H1 (cell line): ENCODE measurements around the gene PRKCZ. TPM values are rescaled to one million over a fixed set of nuclear protein-coding genes. Genes with fewer than 3 reads are reported as not detected.

Source experiments
- CTCF ChIA-PET: fragments of 300-600 bp; sonication (Branson Sonifier 250); formaldehyde crosslinking; loops from one replicate; lab custom pipeline; 2021; ENCODE audit not compliant: partially characterized antibody; lab: Charles Lee
- POLR2A ChIA-PET: fragments of 300-600 bp; sonication (Branson Sonifier 250); formaldehyde crosslinking; loops from one replicate; lab custom pipeline; 2021; ENCODE audit warnings: inconsistent platforms; ENCODE audit not compliant: partially characterized antibody; lab: Charles Lee
- DNase-seq, 2 experiments: peaks; one replicate each; pipeline versions ENCODE4 v3.0.0 to v3.0.0-alpha.2; 2010 to 2022; ENCODE audit warnings: low spot score in 2 of 2, low read depth in 1 of 2, mixed read lengths in 1 of 2
- FAIRE-seq: peaks from 2 replicates; lab custom pipeline; 2011; peaks lifted over from hg19 to GRCh38; lab: Jason Lieb, UNC
- H2AFZ ChIP-seq: 2 replicates; pipeline ENCODE4 v1.8.1; 2012; ENCODE audit warnings: low read length, inconsistent platforms
- H2AK5ac ChIP-seq: 2 replicates; pipeline ENCODE4 v1.6.1; 2013; ENCODE audit warnings: low read depth, low read length
- H2BK120ac ChIP-seq: replicated peaks from 2 replicates; pipeline ENCODE3; 2013; ENCODE audit warnings: low read depth, low read length, inconsistent platforms
- H2BK12ac ChIP-seq: 2 replicates; pipeline ENCODE4 v1.6.1; 2013; ENCODE audit warnings: low read depth, low read length
- H2BK15ac ChIP-seq: 2 replicates; pipeline ENCODE4 v1.6.1; 2013; ENCODE audit warnings: low read length
- H2BK20ac ChIP-seq: 2 replicates; pipeline ENCODE4 v1.6.1; 2013; ENCODE audit warnings: low read length
- H2BK5ac ChIP-seq: 2 replicates; pipeline ENCODE4 v1.6.1; 2013; ENCODE audit warnings: low read depth, low read length
- H3K14ac ChIP-seq: 2 replicates; pipeline ENCODE4 v1.6.1; 2013; ENCODE audit warnings: inconsistent platforms; ENCODE audit not compliant: insufficient read length
- H3K18ac ChIP-seq: 2 replicates; pipeline ENCODE4 v1.6.1; 2013; ENCODE audit warnings: low read length; ENCODE audit errors: extremely low read depth
- H3K23ac ChIP-seq: 2 replicates; pipeline ENCODE4 v1.6.1; 2013; ENCODE audit warnings: inconsistent platforms; ENCODE audit not compliant: insufficient read length
- H3K23me2 ChIP-seq: 2 replicates; pipeline ENCODE4 v1.6.1; 2013; ENCODE audit warnings: low read depth, low read length
- H3K27ac ChIP-seq: 2 replicates; pipeline ENCODE4 v1.6.1; 2011; ENCODE audit warnings: low read depth, low read length, inconsistent platforms
- H3K27me3 ChIP-seq, 4 experiments: replicated peaks in 1 of 4; 1 replicate in 1 of 4; 2 replicates in 3 of 4; pipeline versions ENCODE4 v1.6.1 to v1.8.1; 2011 to 2013; ENCODE audit warnings: low read length in 3 of 4, mild to moderate bottlenecking in 3 of 4, inconsistent platforms in 2 of 4, mixed read lengths in 2 of 4, moderate library complexity in 1 of 4; ENCODE audit not compliant: control insufficient read depth in 3 of 4, insufficient read depth in 3 of 4; ENCODE audit errors: extremely low read depth in 1 of 4
- H3K36me3 ChIP-seq, 4 experiments: 2 replicates each; pipeline versions ENCODE4 v1.6.1 to v1.8.1; 2011 to 2013; ENCODE audit warnings: mild to moderate bottlenecking in 4 of 4, low read length in 3 of 4, moderate library complexity in 2 of 4, control low read depth in 1 of 4, inconsistent platforms in 1 of 4; ENCODE audit not compliant: insufficient read depth in 4 of 4, control insufficient read depth in 2 of 4
- H3K4ac ChIP-seq: replicated peaks from 2 replicates; pipeline ENCODE3; 2013; ENCODE audit warnings: low read length, low read depth, mixed read lengths, inconsistent platforms; ENCODE audit not compliant: insufficient read length
- H3K4me1 ChIP-seq, 4 experiments: replicated peaks in 1 of 4; 1 replicate in 1 of 4; 2 replicates in 3 of 4; pipeline versions ENCODE4 v1.6.1 to v1.8.1; 2011 to 2013; ENCODE audit warnings: low read length in 3 of 4, inconsistent platforms in 2 of 4, mixed read lengths in 1 of 4; ENCODE audit not compliant: insufficient read depth in 4 of 4, control insufficient read depth in 3 of 4
- H3K4me2 ChIP-seq, 2 experiments: 2 replicates each; pipeline versions ENCODE4 v1.6.1 to v1.8.1; 2011 to 2013; ENCODE audit warnings: low read depth in 2 of 2, low read length in 2 of 2, control low read depth in 1 of 2, inconsistent platforms in 1 of 2, mild to moderate bottlenecking in 1 of 2; ENCODE audit not compliant: insufficient read depth in 1 of 2
- H3K4me3 ChIP-seq, 4 experiments: fragments of 200-600, 300-600 bp in 1 of 4; sonication (generic), shearing (Covaris generic), sonication (Bioruptor Twin) in 1 of 4; 2 replicates each; pipeline versions ENCODE4 v1.5.1 to v1.8.1; 2011 to 2016; ENCODE audit warnings: low read length in 4 of 4, low read depth in 3 of 4, control low read depth in 2 of 4, inconsistent platforms in 2 of 4, mild to moderate bottlenecking in 2 of 4, mixed read lengths in 1 of 4, moderate library complexity in 1 of 4; ENCODE audit not compliant: insufficient read depth in 2 of 4; ENCODE audit errors: extremely low read depth in 1 of 4
- H3K56ac ChIP-seq: replicated peaks from 2 replicates; pipeline ENCODE3; 2013; ENCODE audit warnings: low read depth, mild to moderate bottlenecking, mixed read lengths, low read length, inconsistent platforms; ENCODE audit not compliant: insufficient read length
- H3K79me1 ChIP-seq: 2 replicates; pipeline ENCODE4 v1.6.1; 2013; ENCODE audit warnings: low read depth, low read length, control low read depth
- H3K79me2 ChIP-seq, 2 experiments: 2 replicates each; pipeline versions ENCODE4 v1.6.1 to v1.8.1; 2012 to 2013; ENCODE audit warnings: low read length in 2 of 2, mild to moderate bottlenecking in 2 of 2, inconsistent platforms in 1 of 2; ENCODE audit not compliant: insufficient read depth in 2 of 2, control insufficient read depth in 1 of 2
- H3K9ac ChIP-seq, 4 experiments: replicated peaks in 1 of 4; 1 replicate in 1 of 4; 2 replicates in 3 of 4; pipeline versions ENCODE4 v1.6.1 to v1.8.1; 2011 to 2013; ENCODE audit warnings: low read depth in 3 of 4, low read length in 3 of 4, control low read depth in 2 of 4, mild to moderate bottlenecking in 2 of 4, moderate library complexity in 2 of 4, inconsistent platforms in 1 of 4; ENCODE audit errors: extremely low read depth in 1 of 4
- H3K9me3 ChIP-seq, 2 experiments: 2 replicates each; pipeline versions ENCODE4 v1.6.1 to v1.8.1; 2012 to 2013; ENCODE audit warnings: mild to moderate bottlenecking in 2 of 2, moderate library complexity in 2 of 2, control low read depth in 1 of 2, inconsistent platforms in 1 of 2, low read depth in 1 of 2, low read length in 1 of 2, mixed read lengths in 1 of 2; ENCODE audit not compliant: insufficient read depth in 2 of 2
- H4K20me1 ChIP-seq, 2 experiments: replicated peaks in 1 of 2; 2 replicates each; pipeline versions ENCODE3 to v1.8.1; 2011 to 2013; ENCODE audit warnings: inconsistent platforms in 2 of 2, low read length in 2 of 2, mild to moderate bottlenecking in 1 of 2; ENCODE audit not compliant: insufficient read depth in 2 of 2, control insufficient read depth in 1 of 2
- H4K5ac ChIP-seq: 2 replicates; pipeline ENCODE4 v1.6.1; 2013; ENCODE audit warnings: low read length, low read depth, mixed read lengths, inconsistent platforms; ENCODE audit not compliant: insufficient read length
- H4K8ac ChIP-seq: 2 replicates; pipeline ENCODE4 v1.8.0; 2013; ENCODE audit warnings: mild to moderate bottlenecking, moderate library complexity, low read length, inconsistent platforms; ENCODE audit not compliant: insufficient read depth; ENCODE audit errors: extremely low read depth
- H4K91ac ChIP-seq: replicated peaks from 2 replicates; pipeline ENCODE3; 2013; ENCODE audit warnings: low read length, mixed read lengths, inconsistent platforms; ENCODE audit not compliant: insufficient read length
- ASH2L ChIP-seq: fragments of 200-600, 300-600 bp; sonication (generic); IDR thresholded peaks from one replicate; pipeline ENCODE4 v1.7.1; 2017; ENCODE audit warnings: low read length
- BRCA1 ChIP-seq: IDR thresholded peaks from 2 replicates; pipeline ENCODE4 v1.6.1; 2012; ENCODE audit warnings: low read depth, low read length, improper control_type of control experiment
- CHD1 ChIP-seq: IDR thresholded peaks from 2 replicates; pipeline ENCODE4 v1.6.1; 2012; ENCODE audit warnings: low read depth, low read length, improper control_type of control experiment
- EP300 ChIP-seq, 2 experiments: IDR thresholded peaks; 1 replicate in 1 of 2; 2 replicates in 1 of 2; pipeline ENCODE4 v1.6.1; 2011 to 2012; ENCODE audit warnings: low read depth in 2 of 2, low read length in 2 of 2, mild to moderate bottlenecking in 2 of 2, borderline replicate concordance in 1 of 2, inconsistent platforms in 1 of 2, moderate library complexity in 1 of 2
- HDAC6 ChIP-seq: IDR thresholded peaks from one replicate; pipeline ENCODE4 v1.7.1; 2012; ENCODE audit warnings: low read depth, mild to moderate bottlenecking, inconsistent platforms, low read length, moderate library complexity
- KDM4A ChIP-seq: IDR thresholded peaks from one replicate; pipeline ENCODE4 v1.7.1; 2012; ENCODE audit warnings: low read depth, mild to moderate bottlenecking, moderate library complexity, low read length, inconsistent platforms; ENCODE audit not compliant: severe bottlenecking
- KDM5A ChIP-seq: fragments of 200-600 bp; IDR thresholded peaks from 2 replicates; pipeline ENCODE4 v1.7.1; 2012; ENCODE audit warnings: mild to moderate bottlenecking, low read length, inconsistent platforms, mixed read lengths
- NRF1 ChIP-seq: IDR thresholded peaks from 2 replicates; pipeline ENCODE4 v1.6.1; 2011; ENCODE audit warnings: mild to moderate bottlenecking, low read depth, low read length, improper control_type of control experiment
- POU5F1 ChIP-seq: IDR thresholded peaks from 2 replicates; pipeline ENCODE4 v1.6.1; 2011; ENCODE audit warnings: low read depth, mild to moderate bottlenecking, low read length, moderate library complexity
- RFX5 ChIP-seq: IDR thresholded peaks from 2 replicates; pipeline ENCODE4 v1.6.1; 2011; ENCODE audit warnings: low read depth, low read length, improper control_type of control experiment, borderline replicate concordance
- SP4 ChIP-seq: IDR thresholded peaks from 2 replicates; pipeline ENCODE4 v1.6.1; 2012; ENCODE audit warnings: low read length, inconsistent platforms
- SRF ChIP-seq: IDR thresholded peaks from 2 replicates; pipeline ENCODE4 v1.6.1; 2011; ENCODE audit warnings: mild to moderate bottlenecking, low read depth, low read length, moderate library complexity
- YY1 ChIP-seq: IDR thresholded peaks from 2 replicates; pipeline ENCODE4 v1.6.1; 2011; ENCODE audit warnings: low read depth, mild to moderate bottlenecking, low read length
- ZNF274 ChIP-seq: IDR thresholded peaks from 2 replicates; pipeline ENCODE4 v1.7.0; 2012; ENCODE audit warnings: low read length, borderline replicate concordance; ENCODE audit errors: extremely low read depth
- WGBS, 2 experiments: shearing (Covaris generic) in 1 of 2; methylation state at CpG; one replicate each; pipeline versions ENCODE4 v1.1.6 to v1.1.7; 2013 to 2015; ENCODE audit warnings: low lambda C conversion rate in 2 of 2, mixed read lengths in 2 of 2, inconsistent platforms in 1 of 2, low coverage in 1 of 2, missing lambda C conversion rate in 1 of 2; ENCODE audit not compliant: insufficient replicate concordance in 2 of 2, insufficient coverage in 1 of 2, insufficient read length in 1 of 2; ENCODE audit errors: extremely low coverage in 1 of 2, missing lambda C conversion rate in 1 of 2; 5-methylcytosine and 5-hydroxymethylcytosine counted together
- polyA plus RNA-seq, 7 experiments: library from polyadenylated mRNA; depleted of rRNA in 3 of 7; stranded (reverse) in 5 of 7; unstranded in 2 of 7; fragments of >200 nt in 5 of 7; fragments of 200-250 nt in 2 of 7; gene quantifications; 1 replicate in 5 of 7; 2 replicates in 1 of 7; 4 replicates in 1 of 7; pipeline versions ENCODE4 v1.2.1 to v1.2.3, GENCODE V29; 2011 to 2013; ENCODE audit warnings: missing spikeins in 2 of 7, mixed read lengths in 2 of 7
- total RNA-seq: library from RNA; stranded (reverse); fragmentation: NEBNext Ultra II Directional; extraction: Animal tissue kit (Norgen Biotek cat#: 25700); gene quantifications from 2 replicates; pipeline ENCODE4 v1.2.1, GENCODE V29; 2021
- TF ChIP-seq, protein P1 (sequence below): IDR thresholded peaks from 2 replicates; pipeline ENCODE4 v1.6.1; 2011; ENCODE audit warnings: low read depth, mild to moderate bottlenecking, low read length; ENCODE audit not compliant: insufficient read depth

The PRKCZ gene
- total and polyA plus RNA-seq, 2 of the 8 experiments (the other 6 are each of a cell fraction or from before 2014, with no cell fraction given): 37.4 to 45.1 TPM

DNA sequence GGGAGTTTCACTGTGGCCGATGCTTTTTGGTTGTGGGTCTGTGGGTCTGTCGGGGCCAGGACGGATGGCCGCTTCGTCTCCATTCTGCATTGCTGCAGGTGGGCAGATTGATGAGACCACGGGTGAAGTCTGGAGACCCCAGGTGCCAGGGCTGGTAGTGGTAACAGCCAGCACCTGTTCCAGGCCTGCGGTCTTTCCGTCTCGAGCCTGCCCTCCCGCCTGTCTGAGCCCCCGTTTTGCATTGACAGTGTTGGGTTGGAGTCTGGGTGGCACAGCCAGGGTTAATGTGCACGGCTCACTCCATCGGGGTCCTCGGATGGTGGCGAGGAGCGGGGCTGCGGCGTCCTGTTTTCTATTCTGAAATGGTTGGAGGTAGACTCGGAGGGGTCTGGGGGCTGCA lies 24.2 kb downstream of the PRKCZ start:
- H2AFZ ChIP-seq: no peak overlapping the region
- no peak overlapping the region for H2BK120ac ChIP-seq
- H4K91ac ChIP-seq: no peak overlapping the region
- no peak overlapping the region for H2BK15ac ChIP-seq
- no peak overlapping the region for H2AK5ac ChIP-seq
- H3K4me1 ChIP-seq: peaks cover 0 to 4% (median 0%) of the 10 kb centered on the region in 4 experiments; a peak in 2 of 7 replicates
- H2BK5ac ChIP-seq: no peak overlapping the region
- H3K23ac ChIP-seq: no peak overlapping the region
- peaks cover 6% of the 10 kb centered on the region for H3K79me1 ChIP-seq
- H2BK20ac ChIP-seq: no peak overlapping the region
- DNase-seq: no peak
- no peak overlapping the region for H3K56ac ChIP-seq
- H3K4me3 ChIP-seq: no peak overlapping the region
- H3K18ac ChIP-seq: no peak overlapping the region
- H3K4me2 ChIP-seq: no peak overlapping the region
- H3K23me2 ChIP-seq: no peaks in the 10 kb centered on the region
- no peak overlapping the region for H4K5ac ChIP-seq
- no peak overlapping the region for H3K14ac ChIP-seq
- POLR2A ChIA-PET: no interaction called here
- no peak overlapping the region for H3K9ac ChIP-seq
- H2BK12ac ChIP-seq: no peak overlapping the region
- peaks cover 0 to 2% (median 0%) of the 10 kb centered on the region in 4 experiments; a peak in 1 of 8 replicates for H3K36me3 ChIP-seq
- H3K27me3 ChIP-seq: no peaks in the 10 kb centered on the region
- no peak overlapping the region for H4K8ac ChIP-seq
- H4K20me1 ChIP-seq: peaks cover 6 to 11% of the 10 kb centered on the region in 2 experiments
- no peak overlapping the region for H3K4ac ChIP-seq
- H3K79me2 ChIP-seq: peaks cover 0 to 6% of the 10 kb centered on the region in 2 experiments; a peak in 1 of 4 replicates
- CTCF ChIA-PET: no interaction called here
- H3K9me3 ChIP-seq: peaks cover 9 to 16% of the 10 kb centered on the region in 2 experiments
- no peak for FAIRE-seq
- H3K27ac ChIP-seq: no peak overlapping the region; the same call in 1 of the 2 replicates
- 91% methylated on average over 14 of the region's 19 CpGs; no CpG with 5 or more reads in 1 of the 2 experiments for WGBS, 2 experiments
- TF ChIP-seq, protein P1, sequence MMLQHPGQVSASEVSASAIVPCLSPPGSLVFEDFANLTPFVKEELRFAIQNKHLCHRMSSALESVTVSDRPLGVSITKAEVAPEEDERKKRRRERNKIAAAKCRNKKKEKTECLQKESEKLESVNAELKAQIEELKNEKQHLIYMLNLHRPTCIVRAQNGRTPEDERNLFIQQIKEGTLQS: no peak
- no peak for TF ChIP-seq RFX5
- no peak for TF ChIP-seq ASH2L
- no peak for TF ChIP-seq NRF1
- no peak for TF ChIP-seq SP4
- TF ChIP-seq BRCA1: no peak
- no peak for TF ChIP-seq SRF
- TF ChIP-seq YY1: no peak
- no peak for TF ChIP-seq POU5F1
- no peak for TF ChIP-seq HDAC6
- no peak for TF ChIP-seq ZNF274
- TF ChIP-seq EP300 (IDR thresholded peaks at IDR 0.05; ENCODE audit: borderline replicate concordance in 1 of 2, low read depth in 2 of 2, low read length in 2 of 2): no peak
- no peak for TF ChIP-seq KDM4A
- no peak for TF ChIP-seq CHD1
- no peak for TF ChIP-seq KDM5A
